ENCODE measurements around the gene PCDH1.

- TF ChIP-seq ELF4 (CRISPR knock-in tag; IDR thresholded peaks at IDR 0.05; ENCODE audit: borderline replicate concordance) (no peak), USF2 (IDR thresholded peaks at IDR 0.05; ENCODE audit: low read depth, low read length) (no peak), USF2 (CRISPR knock-in tag; IDR thresholded peaks at IDR 0.05; ENCODE audit: borderline replicate concordance) (no peak), CTCF (CRISPR knock-in tag; IDR thresholded peaks at IDR 0.05) (no peak), PHF8 (CRISPR knock-in tag; IDR thresholded peaks at IDR 0.05) (no peak), NFIB (CRISPR knock-in tag; IDR thresholded peaks at IDR 0.05; ENCODE audit: borderline replicate concordance) (no peak), FOXJ3 (CRISPR knock-in tag; IDR thresholded peaks at IDR 0.05; ENCODE audit: borderline replicate concordance) (no peak), CBX5 (CRISPR knock-in tag; IDR thresholded peaks at IDR 0.05; ENCODE audit: borderline replicate concordance) (no peak), PATZ1 (CRISPR knock-in tag; IDR thresholded peaks at IDR 0.05) (no peak), ATF3 (CRISPR knock-in tag; IDR thresholded peaks at IDR 0.05) (no peak), KLF16 (CRISPR knock-in tag; IDR thresholded peaks at IDR 0.05) (no peak), TBL1XR1 (IDR thresholded peaks at IDR 0.05; ENCODE audit: borderline replicate concordance, low read length, partially characterized antibody) (no peak)
These were observed 24.1 kb downstream of the PCDH1 start for GRCh38 chr5:141853895-141854626.
